ENCODE results near the gene SMIM45.

The SMIM45 gene

DNA sequence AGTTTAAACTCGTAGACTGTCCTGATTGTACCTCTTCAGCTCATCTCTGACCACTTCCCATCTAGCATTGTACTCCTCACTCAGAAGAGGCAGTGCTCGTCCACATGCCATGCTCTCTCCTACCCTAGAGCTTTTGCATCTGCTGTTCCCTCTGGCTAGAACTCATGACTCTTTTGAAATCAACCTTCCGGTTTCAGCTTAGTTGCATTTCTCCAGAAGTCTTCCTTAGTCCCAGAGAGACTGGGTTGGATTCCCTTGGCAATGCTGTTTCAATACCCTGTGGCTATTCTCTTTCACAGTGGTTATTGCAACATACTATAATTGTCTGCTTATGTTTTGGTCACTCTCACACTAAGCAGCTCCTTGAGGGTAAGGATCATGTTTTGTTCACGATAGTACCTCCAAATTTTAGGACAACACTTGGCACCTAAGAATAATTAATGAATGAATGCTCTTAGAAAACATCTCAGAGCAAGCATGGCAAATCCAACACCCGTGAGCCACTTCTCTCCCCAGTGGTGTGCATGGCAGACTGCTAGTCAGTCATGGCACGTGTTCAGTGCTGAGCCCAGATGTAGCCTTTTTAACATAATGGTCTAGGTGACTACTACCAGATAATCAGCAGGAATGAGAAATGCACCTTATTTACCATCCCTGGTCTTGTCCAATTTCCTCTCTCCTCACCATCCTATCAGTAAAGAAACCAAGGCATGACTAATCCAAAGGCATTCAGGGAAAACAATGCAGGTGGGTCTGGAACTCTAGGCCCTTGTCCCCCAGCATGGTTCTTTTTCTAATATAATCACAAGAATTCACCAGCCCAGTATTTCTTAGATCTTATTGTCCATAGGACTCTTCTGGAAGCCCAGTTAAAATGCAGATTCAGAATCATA is 31.8 kb downstream of the SMIM45 start:
- Histone ChIP-seq H3K9me3 (ENCODE audit: insufficient read depth, low read length) (no peaks in the 10 kb centered on the region), H3K27me3 (ENCODE audit: insufficient read depth, insufficient read length) (peaks cover 5% of the 10 kb centered on the region), H3K36me3 (ENCODE audit: insufficient read depth, insufficient read length, low read length) (no peaks in the 10 kb centered on the region), H3K4me1 (ENCODE audit: insufficient read depth, insufficient read length) (no peaks in the 10 kb centered on the region), H3K4me3 (ENCODE audit: insufficient read length, low read depth) (no peak overlapping the region), H3K9ac (ENCODE audit: insufficient read length, low read depth) (no peak overlapping the region)
- TF ChIP-seq ZNF274 (IDR thresholded peaks at IDR 0.05; ENCODE audit: low read depth, low read length) (no peak), SUZ12 (IDR thresholded peaks at IDR 0.05; ENCODE audit: extremely low read depth, insufficient read depth, insufficient read length) (no peak), YY1 (IDR thresholded peaks at IDR 0.05; ENCODE audit: insufficient read depth, insufficient read length) (no peak)
- DNase-seq (ENCODE audit: low read depth, low spot score) = no peak

- no peaks in the 10 kb centered on the region for H3K27me3 ChIP-seq (ENCODE audit: insufficient read depth, insufficient read length)
- H3K4me3 ChIP-seq (ENCODE audit: insufficient read length, low read depth) = no peak overlapping the region
- no peaks in the 10 kb centered on the region for H3K9me3 ChIP-seq (ENCODE audit: insufficient read depth, low read length)
- no peaks in the 10 kb centered on the region for H3K4me1 ChIP-seq (ENCODE audit: insufficient read depth, insufficient read length)
- TF ChIP-seq YY1 (IDR thresholded peaks at IDR 0.05; ENCODE audit: insufficient read depth, insufficient read length) (no peak), SUZ12 (IDR thresholded peaks at IDR 0.05; ENCODE audit: extremely low read depth, insufficient read depth, insufficient read length) (no peak), ZNF274 (IDR thresholded peaks at IDR 0.05; ENCODE audit: low read depth, low read length) (no peak)
- DNase-seq (ENCODE audit: low read depth, low spot score) = no peak
- no peaks in the 10 kb centered on the region for H3K36me3 ChIP-seq (ENCODE audit: insufficient read depth, insufficient read length, low read length)
- no peak overlapping the region for H3K9ac ChIP-seq (ENCODE audit: insufficient read length, low read depth)
Observed at GRCh38 chr22:41987276-41987675, 35.3 kb downstream of the SMIM45 start.

- Histone ChIP-seq H3K36me3 (ENCODE audit: insufficient read depth, insufficient read length, low read length) (no peaks in the 10 kb centered on the region), H3K27me3 (ENCODE audit: insufficient read depth, insufficient read length) (no peaks in the 10 kb centered on the region)
Observed at GRCh38 chr22:41989246-41989645, 37.3 kb downstream of the SMIM45 start.

DNA sequence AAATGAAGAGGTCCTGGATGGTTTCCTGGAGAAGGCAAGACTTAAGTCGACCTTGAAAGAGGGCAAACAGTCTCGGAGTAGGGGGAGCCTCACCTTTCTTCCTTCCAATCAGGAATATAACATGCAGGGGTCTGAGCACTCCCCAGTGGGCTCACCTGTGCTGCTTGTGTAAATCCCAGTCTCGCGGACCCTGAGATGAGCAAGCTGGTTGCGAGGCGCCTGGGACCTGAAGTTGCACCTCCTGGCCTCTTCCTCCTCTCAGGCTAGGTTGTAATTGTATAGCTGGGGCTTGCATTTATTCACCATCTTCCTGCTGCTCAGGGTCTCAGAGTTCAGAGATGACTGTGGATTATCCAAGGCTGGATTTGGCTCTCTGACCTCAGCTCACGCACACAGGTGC is 39.2 kb downstream of the SMIM45 start:
- no peaks in the 10 kb centered on the region for H3K9me3 ChIP-seq (ENCODE audit: insufficient read depth, low read length)
- no peak for DNase-seq (ENCODE audit: low read depth, low spot score)
- no peaks in the 10 kb centered on the region for H3K27me3 ChIP-seq (ENCODE audit: insufficient read depth, insufficient read length)
- H3K36me3 ChIP-seq (ENCODE audit: insufficient read depth, insufficient read length, low read length) = no peaks in the 10 kb centered on the region
- no peaks in the 10 kb centered on the region for H3K4me1 ChIP-seq (ENCODE audit: insufficient read depth, insufficient read length)
- no peak overlapping the region for H3K9ac ChIP-seq (ENCODE audit: insufficient read length, low read depth)
- H3K4me3 ChIP-seq (ENCODE audit: insufficient read length, low read depth) = no peak overlapping the region
- TF ChIP-seq YY1 (IDR thresholded peaks at IDR 0.05; ENCODE audit: insufficient read depth, insufficient read length) = no peak
- TF ChIP-seq SUZ12 (IDR thresholded peaks at IDR 0.05; ENCODE audit: extremely low read depth, insufficient read depth, insufficient read length) = no peak
- no peak for TF ChIP-seq ZNF274 (IDR thresholded peaks at IDR 0.05; ENCODE audit: low read depth, low read length)

More at GRCh38 chr22:41989246-41989645, 37.3 kb downstream of the SMIM45 start:
- H3K9me3 ChIP-seq (ENCODE audit: insufficient read depth, low read length) = no peaks in the 10 kb centered on the region
- no peak overlapping the region for H3K4me3 ChIP-seq (ENCODE audit: insufficient read length, low read depth)
- no peak for DNase-seq (ENCODE audit: low read depth, low spot score)
- H3K9ac ChIP-seq (ENCODE audit: insufficient read length, low read depth) = no peak overlapping the region
- TF ChIP-seq YY1 (IDR thresholded peaks at IDR 0.05; ENCODE audit: insufficient read depth, insufficient read length) (no peak), ZNF274 (IDR thresholded peaks at IDR 0.05; ENCODE audit: low read depth, low read length) (no peak), SUZ12 (IDR thresholded peaks at IDR 0.05; ENCODE audit: extremely low read depth, insufficient read depth, insufficient read length) (no peak)
- H3K4me1 ChIP-seq (ENCODE audit: insufficient read depth, insufficient read length) = no peaks in the 10 kb centered on the region

- no peak for TF ChIP-seq ZNF274 (IDR thresholded peaks at IDR 0.05; ENCODE audit: low read depth, low read length)
- no peak for TF ChIP-seq YY1 (IDR thresholded peaks at IDR 0.05; ENCODE audit: insufficient read depth, insufficient read length)
- no peak for TF ChIP-seq SUZ12 (IDR thresholded peaks at IDR 0.05; ENCODE audit: extremely low read depth, insufficient read depth, insufficient read length)
- Histone ChIP-seq H3K4me3 (ENCODE audit: insufficient read length, low read depth) (no peak overlapping the region), H3K4me1 (ENCODE audit: insufficient read depth, insufficient read length) (no peaks in the 10 kb centered on the region), H3K9me3 (ENCODE audit: insufficient read depth, low read length) (no peaks in the 10 kb centered on the region), H3K9ac (ENCODE audit: insufficient read length, low read depth) (no peak overlapping the region), H3K27me3 (ENCODE audit: insufficient read depth, insufficient read length) (no peaks in the 10 kb centered on the region), H3K36me3 (ENCODE audit: insufficient read depth, insufficient read length, low read length) (no peaks in the 10 kb centered on the region)
- no peak for DNase-seq (ENCODE audit: low read depth, low spot score)
Observed at GRCh38 chr22:41992496-41992895, 40.5 kb downstream of the SMIM45 start.

DNA sequence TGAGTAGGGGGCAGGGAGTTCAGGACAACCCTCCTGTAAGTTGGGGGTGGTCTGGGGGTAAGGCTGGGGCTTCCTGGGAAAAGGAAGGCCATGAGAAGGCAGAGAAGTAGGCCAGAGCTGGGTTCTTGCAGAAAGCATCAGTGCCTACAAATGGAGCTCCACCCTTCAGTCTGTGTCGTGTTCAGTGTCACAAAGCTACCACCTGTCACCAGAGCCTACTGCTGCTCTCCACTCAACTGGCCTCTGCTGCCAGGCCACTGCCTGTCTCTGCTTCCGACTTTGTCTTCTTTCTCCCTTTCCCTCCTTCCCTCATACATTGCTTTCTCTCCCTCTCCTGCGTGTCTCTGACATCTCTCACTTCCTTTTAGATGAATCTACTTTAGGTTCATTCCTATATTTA is 43.3 kb downstream of the SMIM45 start:
- Histone ChIP-seq H3K9ac (ENCODE audit: insufficient read length, low read depth) (no peak overlapping the region), H3K36me3 (ENCODE audit: insufficient read depth, insufficient read length, low read length) (no peaks in the 10 kb centered on the region), H3K9me3 (ENCODE audit: insufficient read depth, low read length) (no peaks in the 10 kb centered on the region), H3K4me1 (ENCODE audit: insufficient read depth, insufficient read length) (no peaks in the 10 kb centered on the region), H3K27me3 (ENCODE audit: insufficient read depth, insufficient read length) (no peaks in the 10 kb centered on the region), H3K4me3 (ENCODE audit: insufficient read length, low read depth) (no peak overlapping the region)
- TF ChIP-seq ZNF274 (IDR thresholded peaks at IDR 0.05; ENCODE audit: low read depth, low read length) (no peak), YY1 (IDR thresholded peaks at IDR 0.05; ENCODE audit: insufficient read depth, insufficient read length) (no peak), SUZ12 (IDR thresholded peaks at IDR 0.05; ENCODE audit: extremely low read depth, insufficient read depth, insufficient read length) (no peak)
- DNase-seq (ENCODE audit: low read depth, low spot score) = no peak

DNA sequence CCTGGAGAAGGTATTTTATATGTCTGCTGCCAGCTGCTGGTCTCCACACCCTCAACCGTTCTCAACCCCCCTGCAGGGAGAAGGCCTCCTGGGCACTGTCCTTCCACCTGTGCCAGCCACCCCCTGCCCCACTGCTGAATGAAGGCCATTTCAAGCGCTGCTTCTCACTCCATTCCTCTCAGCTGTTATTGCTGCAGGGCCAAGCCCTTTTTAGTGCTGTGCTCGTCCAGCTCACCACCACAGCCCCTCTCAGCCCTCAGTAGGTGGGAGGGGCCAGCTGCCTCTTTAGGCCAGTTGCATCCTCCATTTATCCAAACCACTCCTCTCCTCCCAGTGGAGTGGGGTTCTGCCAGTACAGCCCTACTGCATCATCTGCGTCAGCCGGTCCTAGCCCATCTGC is 44.9 kb downstream of the SMIM45 start:
- no peak for TF ChIP-seq YY1 (IDR thresholded peaks at IDR 0.05; ENCODE audit: insufficient read depth, insufficient read length)
- no peak for TF ChIP-seq ZNF274 (IDR thresholded peaks at IDR 0.05; ENCODE audit: low read depth, low read length)
- no peak for TF ChIP-seq SUZ12 (IDR thresholded peaks at IDR 0.05; ENCODE audit: extremely low read depth, insufficient read depth, insufficient read length)
- no peaks in the 10 kb centered on the region for H3K9me3 ChIP-seq (ENCODE audit: insufficient read depth, low read length)
- no peak overlapping the region for H3K9ac ChIP-seq (ENCODE audit: insufficient read length, low read depth)
- no peaks in the 10 kb centered on the region for H3K4me1 ChIP-seq (ENCODE audit: insufficient read depth, insufficient read length)
- no peak overlapping the region for H3K4me3 ChIP-seq (ENCODE audit: insufficient read length, low read depth)
- H3K27me3 ChIP-seq (ENCODE audit: insufficient read depth, insufficient read length) = peaks cover 4% of the 10 kb centered on the region
- H3K36me3 ChIP-seq (ENCODE audit: insufficient read depth, insufficient read length, low read length) = no peaks in the 10 kb centered on the region
- DNase-seq (ENCODE audit: low read depth, low spot score) = no peak

Data from NT2/D1 (cell line).